Purkinje cell (primary cell): ENCODE data around the gene THAP11. TPM values are rescaled to one million over a fixed set of nuclear protein-coding genes. Genes with fewer than 3 reads are reported as not detected.

Experiments used
- polyA plus RNA-seq: library from polyadenylated mRNA; unstranded; fragments of >200 nt; fragmentation: Nextera tagmentation; gene quantifications from 2 replicates; pipeline ENCODE4 v1.2.1, GENCODE V29; 2014

The THAP11 gene
- 5.9 and 6.4 TPM in 2 replicates for polyA plus RNA-seq

DNA sequence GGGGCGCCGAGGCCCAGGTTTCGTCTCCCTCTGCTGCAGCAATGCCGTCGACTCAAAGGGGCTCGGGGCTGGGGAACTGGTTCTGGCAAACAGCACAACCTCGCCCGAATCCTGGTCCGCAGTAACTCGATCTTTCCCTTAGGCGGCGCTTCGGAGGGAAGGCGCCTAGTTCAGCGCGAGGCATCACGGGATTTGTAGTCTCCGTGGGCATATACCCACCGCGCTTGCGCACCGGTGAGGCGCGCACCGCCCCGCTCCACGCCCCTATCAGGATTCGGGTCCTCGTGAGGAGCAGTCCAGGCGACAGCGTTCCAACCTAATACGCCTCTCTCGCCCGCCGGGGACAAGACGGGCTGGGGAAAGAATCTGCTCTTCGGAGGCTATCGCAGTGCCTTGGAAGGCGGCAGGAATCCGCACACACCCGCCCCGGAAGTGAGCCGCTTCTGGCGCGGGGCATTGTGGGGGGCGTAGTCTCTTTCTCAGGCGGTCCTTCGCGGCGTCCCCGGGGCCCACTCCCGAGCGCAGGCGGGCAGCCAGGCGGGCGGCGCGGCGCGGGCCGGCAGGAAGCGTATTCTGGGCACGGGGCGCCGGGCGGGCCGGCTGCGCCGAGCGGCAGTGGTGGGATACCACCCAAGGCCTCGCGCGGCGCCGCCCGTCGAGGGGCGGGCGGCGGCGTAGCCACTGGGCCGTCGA is at the start of gene THAP11:
THAP11 (plus strand) TSS at position 505 of the 693 bp plus-strand sequence. CDS start 235 bp downstream, outside the sequence.

DNA sequence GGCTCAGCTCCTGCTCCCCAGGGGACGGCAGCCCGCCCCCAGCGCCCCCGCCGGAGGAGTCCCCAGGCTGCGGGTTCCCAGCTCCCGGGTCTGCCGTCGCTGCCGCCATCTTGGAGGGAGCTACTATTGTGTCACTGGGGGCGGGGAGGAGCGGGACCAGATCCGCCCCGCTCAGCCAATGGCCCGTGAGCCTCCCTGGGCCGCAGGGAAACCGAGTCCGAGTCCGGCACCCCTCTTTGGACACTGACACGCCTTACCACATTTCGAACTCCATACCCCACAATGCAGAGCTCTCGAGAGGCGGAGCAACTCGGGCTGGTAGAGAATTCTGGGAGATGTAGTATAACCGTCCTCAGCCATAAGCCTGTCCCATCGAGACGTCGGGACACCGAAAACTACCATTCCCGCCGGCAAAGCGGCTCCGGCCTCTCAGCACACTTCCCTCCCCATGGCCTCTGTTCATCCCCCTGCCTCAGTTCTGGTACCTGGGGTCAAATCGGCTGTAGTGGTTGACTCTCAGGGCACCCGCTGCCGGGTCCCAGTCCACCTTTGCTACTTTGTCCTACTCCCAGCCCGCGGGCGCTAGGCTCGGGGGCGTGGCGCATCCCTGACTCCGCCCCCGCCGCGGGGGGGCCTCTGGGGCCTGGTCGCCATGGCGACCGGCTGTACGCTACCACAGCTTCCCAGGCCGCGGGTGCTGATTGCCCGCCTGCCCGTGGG is 35.5 kb upstream of the THAP11 start, which contains the start of the genes RANBP10 and TSNAXIP1:
RANBP10 (minus strand) TSS at position 133 of the 720 bp plus-strand sequence; CDS start at position 109, 24 bp downstream.
TSNAXIP1 (plus strand) TSS at position 462 of the 720 bp plus-strand sequence. CDS start 261 bp downstream, outside the sequence.

DNA sequence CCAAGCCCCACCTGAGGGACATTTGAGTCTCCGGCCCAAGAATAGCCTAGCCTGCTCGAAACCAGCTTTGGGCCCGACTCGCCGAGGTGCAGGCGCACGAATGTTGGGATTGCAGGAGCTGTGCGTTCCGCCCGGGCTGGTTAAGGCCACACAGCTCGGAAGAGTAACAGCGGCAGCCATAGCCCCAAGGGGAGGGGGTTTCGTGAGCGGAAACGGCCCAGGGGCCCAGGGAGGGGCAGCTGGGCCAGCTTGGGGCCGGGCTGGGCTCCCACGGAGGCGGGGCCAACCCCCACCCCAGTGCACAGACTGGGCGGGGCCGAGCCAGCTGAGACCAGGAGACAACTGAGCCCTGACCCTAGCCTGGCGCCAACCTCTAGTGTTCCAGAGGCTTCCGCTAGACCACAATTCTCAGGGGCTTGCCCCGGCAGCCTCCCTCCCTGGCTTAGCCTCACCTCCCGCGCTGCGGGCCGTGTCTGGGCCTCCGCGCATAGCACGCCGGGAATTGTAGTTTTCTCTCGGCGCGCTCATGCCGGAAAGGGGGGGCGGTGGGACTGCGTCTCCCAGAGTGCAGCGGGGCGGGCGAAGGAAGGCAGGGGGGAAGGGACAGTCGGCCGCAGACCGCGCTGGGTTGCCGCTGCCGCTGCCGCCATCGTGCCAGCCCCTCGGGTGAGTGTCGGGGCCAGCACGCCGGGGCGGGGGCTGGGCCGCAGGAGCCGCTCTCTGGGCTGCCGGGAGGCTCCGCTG is 4.4 kb downstream of the THAP11 start, which contains the start of gene NUTF2:
NUTF2 (plus strand) TSS at position 614 of the 744 bp plus-strand sequence. CDS start 18,198 bp downstream, outside the sequence.

DNA sequence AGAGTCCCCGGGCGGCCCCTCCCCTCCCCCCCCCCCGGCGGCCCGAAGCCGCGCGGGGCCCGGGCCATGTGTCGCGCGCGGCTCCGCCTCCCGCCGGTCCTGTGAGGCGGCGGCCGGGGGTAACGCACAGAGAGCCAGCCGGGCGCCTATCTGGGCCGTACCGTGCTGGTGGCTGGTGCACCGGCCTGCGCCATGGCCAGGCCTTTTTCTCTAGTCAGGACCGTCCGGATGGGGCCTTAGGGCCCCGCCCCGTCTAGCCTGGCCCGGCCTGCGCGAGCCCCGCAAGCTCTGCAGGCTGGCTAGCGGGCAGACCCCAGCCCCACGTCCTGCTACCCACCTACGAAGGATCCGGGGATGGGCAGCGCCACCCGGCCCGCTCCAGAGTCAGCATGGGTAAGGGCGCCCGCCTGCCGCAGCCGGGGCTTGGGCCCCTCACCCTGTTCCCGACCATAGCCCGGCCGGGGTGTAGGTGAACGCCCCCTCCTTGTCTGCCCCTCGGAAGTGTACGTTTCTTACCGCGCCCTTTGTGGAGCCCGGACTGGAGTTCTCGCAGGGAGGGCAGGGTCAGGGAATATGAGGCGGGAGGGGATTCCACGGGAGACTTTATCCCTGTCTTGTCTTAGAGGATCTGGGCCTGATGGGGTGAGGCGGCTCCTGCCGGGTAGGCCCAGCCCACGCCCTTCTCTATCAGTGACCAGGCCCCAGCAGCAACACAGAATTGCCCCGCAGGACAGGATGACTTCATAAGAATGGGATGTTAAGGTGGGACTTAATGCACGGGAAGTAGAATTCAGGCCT is 5.1 kb downstream of the THAP11 start, which contains the start of gene CENPT:
CENPT (minus strand) TSS at position 630 of the 798 bp plus-strand sequence. CDS start 13,834 bp downstream, outside the sequence.

DNA sequence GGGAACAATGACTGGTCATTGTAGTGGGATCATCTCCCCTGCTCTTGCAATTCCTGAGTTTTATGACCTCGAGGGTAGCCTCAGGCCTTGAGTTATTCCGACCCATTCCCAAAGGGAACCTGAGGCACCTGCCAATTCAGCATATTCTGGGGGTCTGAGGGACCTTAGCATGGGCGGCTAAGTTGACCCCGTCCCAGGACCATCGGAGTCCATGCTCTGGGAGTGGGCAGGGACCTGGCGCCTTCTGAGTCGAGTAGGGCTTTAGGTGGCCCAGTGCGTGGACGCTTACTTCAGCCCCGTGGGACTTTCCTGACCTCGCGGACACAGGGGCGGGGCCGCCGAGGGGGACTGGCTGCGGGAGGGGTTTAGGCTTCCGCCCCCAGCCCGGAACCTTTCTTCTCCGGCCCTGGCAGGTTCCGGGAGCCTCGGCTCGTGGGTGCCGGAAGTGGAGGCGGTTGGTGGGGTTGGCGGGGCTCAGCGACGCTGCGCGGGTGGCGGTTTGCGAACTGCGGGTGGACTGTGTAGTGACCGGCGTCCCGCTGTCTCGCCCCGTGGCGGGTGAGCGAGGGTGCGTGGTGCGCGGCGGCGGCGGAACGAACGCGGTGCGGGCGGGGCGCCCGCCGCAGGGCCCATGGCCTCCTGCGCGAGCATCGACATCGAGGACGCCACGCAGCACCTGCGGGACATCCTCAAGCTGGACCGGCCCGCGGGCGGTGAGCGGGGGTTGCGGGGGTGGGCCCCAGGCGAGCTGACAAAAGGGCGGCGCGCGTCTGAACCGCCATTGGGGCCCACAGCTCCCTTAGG is 30.7 kb downstream of the THAP11 start, which contains the start of gene EDC4:
EDC4 (plus strand) TSS at position 422 of the 804 bp plus-strand sequence; CDS start at position 632, 210 bp downstream.

DNA sequence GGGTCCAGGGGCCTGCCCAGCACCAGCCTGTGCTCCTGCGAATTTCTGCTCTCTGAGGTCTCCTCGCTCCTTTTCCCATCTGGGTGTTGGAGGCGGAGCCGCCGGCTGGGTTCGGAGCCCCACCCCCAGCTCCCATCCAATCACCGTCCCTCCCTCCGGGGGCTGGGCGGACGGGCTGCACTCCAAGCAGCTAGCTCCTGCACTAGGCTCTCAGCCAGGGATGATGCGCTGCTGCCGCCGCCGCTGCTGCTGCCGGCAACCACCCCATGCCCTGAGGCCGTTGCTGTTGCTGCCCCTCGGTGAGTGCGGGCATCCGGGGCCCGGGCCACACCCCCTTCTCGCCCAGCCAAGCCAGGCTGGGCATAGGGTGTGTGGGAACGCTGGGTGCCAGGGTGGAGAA is 42.6 kb downstream of the THAP11 start, which contains the start of gene NRN1L:
NRN1L (plus strand) TSS at position 202 of the 400 bp plus-strand sequence; CDS start at position 221, 19 bp downstream.

DNA sequence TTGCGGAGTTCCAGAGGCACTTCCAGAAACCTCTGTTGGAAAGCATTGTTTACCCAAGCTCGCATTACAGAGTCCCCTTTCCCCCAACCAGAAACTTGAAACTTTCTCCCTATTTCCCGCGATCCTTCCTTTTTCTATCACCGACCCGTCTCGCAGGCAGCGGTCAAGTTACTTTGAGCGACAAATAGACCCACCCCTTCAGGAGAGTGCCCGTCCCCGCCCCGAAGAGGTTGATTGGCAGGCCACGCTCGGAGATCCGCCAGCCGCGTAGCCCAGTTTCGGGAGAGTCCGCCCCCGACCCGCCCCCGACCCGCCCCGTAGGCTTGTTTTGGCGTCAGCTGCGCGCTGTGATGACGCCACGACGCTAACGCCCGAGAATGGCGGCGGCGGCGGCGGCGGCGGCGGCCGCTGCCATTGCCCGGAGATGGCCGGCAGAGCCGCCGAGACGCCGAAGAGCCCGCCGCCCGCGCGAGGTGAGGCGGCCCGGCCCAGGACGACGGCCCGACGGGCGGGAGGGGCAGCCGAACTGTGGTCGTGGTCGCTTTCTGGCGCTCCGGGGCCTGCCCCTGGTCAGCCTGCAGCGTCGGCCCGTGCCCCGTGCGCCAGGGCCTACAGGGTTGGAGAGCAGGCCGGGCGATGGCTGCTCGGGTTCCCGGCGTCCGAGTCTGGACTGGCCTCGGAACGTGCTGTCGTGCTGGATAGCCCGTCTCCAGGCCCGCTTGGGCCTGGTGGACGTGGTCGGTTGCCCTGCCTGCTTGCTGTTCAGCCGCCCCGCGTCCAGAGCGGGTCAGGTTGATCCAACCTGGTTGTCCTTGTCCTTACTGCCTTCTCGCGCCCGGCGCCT is 51.0 kb downstream of the THAP11 start, which contains the start of gene PSKH1:
PSKH1 (plus strand) TSS at position 356 of the 844 bp plus-strand sequence. CDS start 15,496 bp downstream, outside the sequence.

Other genes starting within 250 kb of the THAP11 start
- gene CARMIL2, start 197.2 kb upstream of the THAP11 start, polyA plus RNA-seq: 1.4 and 5.7 TPM in 2 replicates
- 7.5 and 13.0 TPM in 2 replicates for gene ACD, start 182.1 kb upstream of the THAP11 start, polyA plus RNA-seq
- 4.0 and 9.6 TPM in 2 replicates for gene PARD6A, start 181.4 kb upstream of the THAP11 start, polyA plus RNA-seq
- gene ENKD1, start 175.6 kb upstream of the THAP11 start, polyA plus RNA-seq: 0.78 and 2.4 TPM in 2 replicates
- gene C16orf86, start 175.5 kb upstream of the THAP11 start, polyA plus RNA-seq: not detected in 2 replicates
- gene GFOD2, start 123.0 kb upstream of the THAP11 start, polyA plus RNA-seq: 7.7 and 9.9 TPM in 2 replicates
- 0.11 and 1.0 TPM in 2 replicates for gene RANBP10, start 35.8 kb upstream of the THAP11 start, polyA plus RNA-seq
- 0.35 and 1.4 TPM in 2 replicates for gene TSNAXIP1, start 35.4 kb upstream of the THAP11 start, polyA plus RNA-seq
- 50.0 and 82.7 TPM in 2 replicates for gene NUTF2, start 4.6 kb downstream of the THAP11 start, polyA plus RNA-seq
- gene CENPT, start 5.4 kb downstream of the THAP11 start, polyA plus RNA-seq: 2.1 and 9.9 TPM in 2 replicates
- gene EDC4, start 30.7 kb downstream of the THAP11 start, polyA plus RNA-seq: 7.0 and 11.9 TPM in 2 replicates
- gene NRN1L, start 42.6 kb downstream of the THAP11 start, polyA plus RNA-seq: 3.1 TPM in 1 of 2 replicates, not detected in the other
- 0.59 TPM in 1 of 2 replicates, not detected in the other for gene PSKH1, start 50.9 kb downstream of the THAP11 start, polyA plus RNA-seq
- 1.9 TPM in 1 of 2 replicates, not detected in the other for gene CTRL, start 89.5 kb downstream of the THAP11 start, polyA plus RNA-seq
- 39.2 and 49.7 TPM in 2 replicates for gene PSMB10, start 94.5 kb downstream of the THAP11 start, polyA plus RNA-seq
- 42.9 and 103 TPM in 2 replicates for gene LCAT, start 101.8 kb downstream of the THAP11 start, polyA plus RNA-seq
- 1.1 and 1.5 TPM in 2 replicates for gene SLC12A4, start 126.3 kb downstream of the THAP11 start, polyA plus RNA-seq
- not detected in 2 replicates for gene DPEP3, start 138.2 kb downstream of the THAP11 start, polyA plus RNA-seq
- gene DPEP2, start 157.2 kb downstream of the THAP11 start, polyA plus RNA-seq: not detected in 2 replicates
- gene DPEP2NB, start 173.6 kb downstream of the THAP11 start, polyA plus RNA-seq: not detected in 2 replicates
- 2.8 and 3.8 TPM in 2 replicates for gene DDX28, start 180.9 kb downstream of the THAP11 start, polyA plus RNA-seq
- 1.6 and 10.4 TPM in 2 replicates for gene DUS2, start 181.0 kb downstream of the THAP11 start, polyA plus RNA-seq
- gene NFATC3, start 243.1 kb downstream of the THAP11 start, polyA plus RNA-seq: 0.70 and 3.3 TPM in 2 replicates